ENCODE results near the gene ABHD17C.

GRCh38 chr15:80736560-80736959, 41.5 kb downstream of the ABHD17C start:
- TF ChIP-seq CTCF (IDR thresholded peaks at IDR 0.05) (no peak), POLR2A (IDR thresholded peaks at IDR 0.05) (no peak)
